Head of caudate nucleus (tissue), 42 donors: ENCODE data around the gene ACTL7A.
"Not testable (repeated sequence)": the region's sequence is repeated elsewhere in the genome, so short reads cannot be mapped to it uniquely, and the experiment has no call there.

ENCODE experiments used
- DNase-seq, 42 donors: peaks; one replicate each; pipeline versions ENCODE4 v3.0.0 to v3.0.0-alpha.2; 2020 to 2021; ENCODE audit warnings: mixed read lengths in 7 of 42
- intact Hi-C: fragments of 100-400 bp; cut with DNase I; formaldehyde crosslinking; loops from one replicate; pipeline ENCODE4 v1.15.0; 2022

ACTL7A gene

DNA sequence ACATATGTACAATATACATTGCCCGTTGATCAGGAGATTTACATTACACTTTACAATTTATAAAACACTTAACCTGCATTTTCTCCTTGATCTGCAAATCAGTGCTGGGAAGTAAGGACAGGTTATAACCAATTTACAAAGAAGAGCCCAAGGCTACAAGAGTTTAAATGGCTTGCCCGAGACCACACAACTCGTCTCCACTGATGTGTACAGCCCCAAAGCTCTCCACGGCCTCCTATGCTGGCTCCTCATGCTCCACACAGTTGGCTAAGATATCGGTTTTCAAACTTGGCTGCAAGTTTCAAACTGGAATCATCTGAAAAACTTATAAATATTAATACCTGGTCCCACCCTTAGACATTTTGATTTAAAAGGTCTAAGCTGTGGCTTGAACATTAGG lies 16.6 kb upstream of the ACTL7A start:
- no peak for DNase-seq
- intact Hi-C loops: no loop called here

DNA sequence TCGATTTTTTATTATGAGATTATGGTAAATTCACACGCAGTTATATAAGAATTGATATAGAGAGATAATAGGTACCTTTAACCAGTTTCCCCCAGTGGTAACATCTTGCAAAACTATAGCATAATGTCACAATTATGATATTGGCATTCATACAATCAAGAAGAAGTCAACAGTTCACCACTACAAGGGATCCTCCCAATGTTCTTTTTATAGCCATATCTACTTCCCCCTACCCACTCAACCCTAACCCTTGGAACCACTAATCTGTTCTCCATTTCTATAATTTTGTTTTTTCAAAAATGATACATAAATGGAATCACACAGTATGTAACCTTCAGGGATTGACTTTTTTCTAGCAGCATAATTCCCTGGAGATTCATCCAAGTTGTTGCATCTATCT lies 16.1 kb upstream of the ACTL7A start:
- no peak for DNase-seq
- intact Hi-C loops: no loop called here

DNA sequence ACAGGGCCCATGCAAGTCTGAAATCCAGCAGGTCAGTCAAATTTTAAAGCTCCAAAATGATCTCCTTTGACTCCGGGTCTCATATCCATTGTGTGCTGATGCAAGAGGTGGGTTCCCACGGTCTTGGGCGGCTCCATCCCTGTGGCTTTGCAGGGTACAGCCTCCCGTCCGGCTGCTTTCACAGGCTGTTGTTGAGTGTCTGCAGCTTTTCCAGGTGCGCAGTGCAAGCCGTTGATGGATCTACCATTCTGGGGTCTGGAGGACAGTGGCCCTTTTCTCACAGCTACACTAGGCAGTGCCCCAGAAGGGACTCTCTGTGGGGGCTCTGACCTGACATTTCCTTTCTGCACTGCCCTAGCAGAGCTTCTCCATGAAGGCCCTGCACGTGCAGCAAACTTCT lies 13.8 kb upstream of the ACTL7A start:
- DNase-seq, intact Hi-C loops: not testable (repeated sequence)

DNA sequence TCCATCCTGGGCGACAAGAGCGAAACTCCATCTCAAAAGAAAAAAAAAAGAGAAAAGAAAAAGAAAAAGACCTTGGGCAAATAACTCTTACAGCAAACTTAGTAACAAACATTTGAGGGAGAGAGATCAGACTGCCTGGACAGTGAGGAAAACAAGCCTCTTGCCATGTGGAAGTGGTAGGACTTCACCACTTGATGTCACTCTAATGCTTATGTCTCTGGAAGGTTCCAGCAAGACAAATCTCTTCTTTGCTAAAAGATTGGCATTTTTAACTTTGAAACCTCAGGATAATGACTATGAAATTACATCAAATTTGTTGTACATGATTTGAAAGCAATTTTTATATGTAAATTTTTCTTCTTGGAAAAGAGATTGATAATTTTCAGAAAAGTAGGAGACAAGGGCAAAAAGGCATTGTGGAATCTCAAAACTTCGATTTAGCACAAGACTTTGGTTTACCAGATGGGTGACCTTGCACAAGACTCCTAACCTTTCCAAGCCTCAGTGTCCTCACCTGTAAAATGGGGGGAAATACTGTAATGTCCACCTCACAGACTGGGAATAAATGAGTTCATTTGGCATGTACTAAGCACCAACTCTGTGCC lies 11.7 kb upstream of the ACTL7A start:
- intact Hi-C loops: no loop called here
- DNase-seq: peak in 2 of 42 donors; percentile 7 to 8

DNA sequence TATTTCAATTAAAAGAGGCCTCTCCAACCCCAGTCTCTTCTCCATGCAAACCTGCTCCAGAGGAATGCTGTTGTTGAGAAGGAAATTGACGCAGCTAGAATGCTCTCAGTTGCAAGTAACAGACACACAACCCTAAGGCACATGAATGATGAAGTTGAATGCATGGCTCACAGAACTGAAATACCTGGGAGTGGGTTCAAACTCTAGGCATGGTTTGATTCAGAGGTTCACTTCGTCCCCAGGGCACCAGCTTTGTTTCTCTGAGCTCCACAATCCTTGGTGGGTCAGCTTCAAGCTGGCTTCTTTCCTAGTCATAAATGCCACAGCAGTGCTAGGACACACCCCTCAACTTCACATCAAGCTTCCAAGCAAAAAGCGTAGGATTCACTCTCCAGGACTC lies 10.9 kb upstream of the ACTL7A start:
- no peak for DNase-seq
- intact Hi-C loops: no loop called here

DNA sequence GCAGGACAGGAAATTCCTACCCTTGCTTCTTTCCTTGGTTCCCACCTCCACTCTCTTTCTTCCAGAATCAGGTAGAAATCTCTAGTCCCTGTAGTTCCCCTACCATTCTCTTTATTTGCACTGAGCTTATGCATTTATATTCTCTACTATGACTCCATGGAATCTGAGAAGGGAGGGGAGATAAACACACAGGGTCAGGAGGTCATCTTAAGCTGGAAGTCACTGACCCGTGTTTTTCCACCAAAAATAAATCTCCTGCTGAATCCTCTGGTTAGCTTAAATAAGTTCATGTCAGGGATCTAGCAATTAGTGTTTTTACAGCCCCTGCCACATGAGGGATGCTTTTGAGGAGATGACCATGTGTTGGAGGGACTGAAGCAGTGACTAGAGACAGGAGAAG lies 10.0 kb upstream of the ACTL7A start:
- intact Hi-C loops: no loop called here
- DNase-seq: no peak

DNA sequence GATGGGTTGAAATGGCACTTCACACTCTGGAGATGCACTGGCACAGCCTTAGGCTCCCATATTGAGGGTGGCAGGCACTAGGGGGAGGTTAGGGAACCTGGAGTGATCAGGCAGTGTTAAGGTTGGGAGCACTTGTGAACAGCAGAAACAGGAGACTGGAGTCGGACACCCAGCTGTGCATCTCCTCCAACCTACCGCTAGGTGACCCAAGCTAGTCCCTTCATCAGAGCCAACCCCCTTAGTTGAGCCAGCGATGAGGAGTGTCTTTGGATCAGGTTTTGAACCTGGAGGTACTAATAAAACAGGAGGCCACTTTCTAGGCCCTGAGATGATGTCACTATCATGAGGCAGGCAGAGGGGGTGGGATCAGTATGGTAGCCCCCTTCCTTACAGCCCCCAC lies 8.0 kb upstream of the ACTL7A start:
- DNase-seq: no peak
- intact Hi-C loops: no loop called here

DNA sequence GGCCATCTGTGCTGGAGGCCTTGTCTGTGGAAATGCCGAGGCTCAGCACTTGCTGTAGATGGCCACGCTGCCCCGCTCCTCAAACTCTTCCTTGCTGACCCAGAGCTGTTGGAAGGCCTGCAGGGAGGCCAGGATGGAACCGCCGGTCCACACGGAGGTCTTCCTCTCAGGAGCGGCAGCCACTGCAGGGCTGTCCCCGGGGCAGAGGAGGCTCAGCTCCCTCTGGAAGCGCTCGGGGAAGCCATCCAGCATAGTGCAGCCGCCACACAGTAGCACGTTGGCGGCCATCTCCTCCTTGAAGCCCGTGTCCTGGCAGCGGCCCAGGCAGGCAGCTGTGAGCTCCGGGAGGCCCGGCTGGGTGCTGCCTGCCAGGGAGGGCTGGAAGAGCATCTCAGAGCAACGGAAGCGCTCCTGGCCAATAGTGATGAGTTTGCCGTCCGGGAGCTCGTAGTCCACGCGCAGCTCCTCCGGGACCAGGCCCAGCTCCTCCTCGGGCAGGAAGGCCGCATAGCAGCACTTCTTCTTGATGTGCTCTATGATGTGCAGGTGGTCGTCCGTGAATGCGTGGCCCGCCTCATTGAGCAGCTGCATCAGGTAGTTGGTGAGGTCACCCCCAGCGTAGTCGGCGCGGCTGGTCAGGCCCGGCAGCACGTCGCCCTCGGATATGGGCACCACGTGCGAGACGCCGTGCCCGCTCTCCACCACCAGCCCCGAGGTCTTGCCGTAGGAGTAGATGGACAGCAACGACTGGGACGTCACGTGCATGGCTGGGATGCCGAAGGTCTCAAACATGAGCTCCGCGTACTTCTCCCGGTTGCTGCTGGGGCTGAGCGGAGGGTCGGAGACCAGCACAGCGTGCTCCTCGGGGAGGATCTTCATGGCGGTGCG lies 7.2 kb upstream of the ACTL7A start:
- intact Hi-C loops: no loop called here
- DNase-seq: peak in 26 of 42 donors; percentile 7 to 56 (median 26)

DNA sequence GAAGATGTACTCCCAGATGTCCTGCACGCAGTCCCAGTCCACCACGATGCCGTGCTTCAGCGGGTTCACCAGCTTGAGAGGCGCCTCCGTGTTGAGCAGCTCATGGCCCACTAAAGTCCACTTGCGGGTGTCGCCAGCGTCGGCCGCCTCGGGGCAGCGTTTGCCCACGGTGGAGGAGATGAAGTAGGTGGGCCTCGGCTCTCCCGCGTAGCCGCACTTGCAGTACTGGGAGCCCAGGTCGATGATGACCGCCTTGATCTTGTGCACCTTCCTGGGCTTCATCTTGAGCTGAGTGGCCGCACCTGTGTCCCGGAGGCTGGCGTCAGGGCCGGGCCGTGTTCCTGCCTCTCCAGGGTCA lies 6.6 kb upstream of the ACTL7A start:
- intact Hi-C loops: no loop called here
- no peak for DNase-seq

DNA sequence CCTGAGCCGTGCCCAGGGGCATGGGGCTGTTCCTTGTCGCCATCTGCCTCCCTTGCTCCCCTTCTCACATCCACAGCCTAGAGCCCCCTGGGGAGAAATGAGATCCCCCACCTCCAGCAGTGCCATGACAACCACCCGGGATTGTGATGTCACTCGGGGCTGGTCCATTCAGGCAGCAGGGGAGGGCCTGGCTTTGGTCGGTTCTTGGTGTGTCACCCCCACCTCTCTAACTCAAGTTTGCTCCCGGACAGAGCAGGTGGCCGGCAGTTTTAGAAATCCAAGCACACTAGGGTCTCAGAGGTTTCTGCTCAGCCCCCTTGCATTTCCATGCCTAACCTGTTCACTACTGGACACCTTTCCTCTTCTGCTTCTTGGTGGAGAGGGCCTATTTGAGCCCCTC lies 6.2 kb upstream of the ACTL7A start, which contains the start of gene ACTL7B:
Gene ACTL7B, minus strand, starts transcription at position 99 of the 400 bp plus-strand sequence. Its CDS starts 56 bp downstream, at position 43.
- intact Hi-C loops: no loop called here
- DNase-seq: no peak

DNA sequence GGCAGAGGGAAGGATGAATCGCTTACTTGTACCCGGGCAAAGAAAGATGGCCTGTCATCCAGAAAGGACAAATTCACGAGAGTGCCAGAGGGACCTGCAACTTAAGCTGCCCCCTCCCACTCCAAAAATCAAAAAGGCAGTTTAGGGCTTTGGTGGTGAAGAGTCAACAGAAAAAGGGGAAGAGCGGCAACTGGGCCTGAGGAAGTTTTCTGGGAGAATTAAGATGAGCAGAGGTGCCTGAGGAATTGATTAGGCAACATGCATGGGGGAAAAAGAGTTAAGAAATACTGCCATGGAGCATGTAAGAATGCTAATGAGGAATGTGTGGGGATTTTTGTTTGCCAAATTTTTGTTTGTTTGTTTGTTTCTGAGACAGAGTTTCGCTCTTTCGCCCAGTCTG lies 4.5 kb upstream of the ACTL7A start:
- DNase-seq: no peak
- intact Hi-C loops: no loop called here

DNA sequence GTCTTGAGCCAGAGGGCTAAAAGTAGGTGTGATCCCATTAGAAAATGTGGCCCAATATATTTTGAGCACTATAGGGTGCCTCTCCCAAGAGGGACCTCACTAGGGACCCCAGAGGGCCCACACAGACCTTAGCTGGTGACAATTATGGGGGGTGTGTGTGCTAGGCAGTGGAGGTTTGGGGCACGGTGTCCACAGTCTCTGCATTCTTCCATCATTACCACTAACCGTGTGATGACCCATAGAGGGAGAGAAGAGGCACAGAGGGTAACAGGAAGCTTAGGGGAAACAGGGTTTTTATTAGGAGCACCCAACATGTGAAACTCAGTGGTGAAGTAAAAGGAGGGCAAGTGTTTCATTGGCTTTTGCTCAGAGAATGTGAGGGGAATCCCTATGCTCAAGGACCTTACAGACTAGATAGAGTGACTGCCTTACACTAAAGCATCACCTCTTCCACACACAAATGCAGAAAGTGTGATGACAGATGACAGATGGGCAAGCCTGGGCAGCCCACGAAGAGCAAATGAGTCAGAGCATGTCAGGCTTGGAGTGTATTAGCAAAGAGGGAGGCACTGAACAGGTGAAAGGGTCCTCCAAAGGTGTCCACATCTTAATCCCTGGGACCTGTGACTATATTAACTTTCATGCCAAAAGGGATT lies 2.5 kb upstream of the ACTL7A start:
- no peak for DNase-seq
- intact Hi-C loops: no loop called here

DNA sequence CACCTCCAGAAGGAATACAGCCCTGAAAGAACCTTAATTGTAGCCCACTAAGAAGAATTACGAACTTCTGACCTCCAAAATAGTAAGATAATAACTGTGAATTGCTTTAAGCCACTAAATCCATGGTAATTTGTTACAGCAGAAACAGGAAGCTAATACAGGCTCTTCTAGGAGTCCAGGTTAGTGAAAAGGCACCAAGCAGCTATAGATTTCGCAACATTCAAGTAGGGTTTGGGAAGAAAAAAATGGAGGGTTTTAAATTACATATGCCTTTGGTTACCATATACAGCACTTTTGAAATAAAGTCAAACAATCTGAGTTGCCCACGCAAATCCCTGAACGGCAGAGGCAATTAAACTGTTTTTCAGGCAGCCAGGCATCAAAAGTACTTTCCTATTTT lies 1.7 kb upstream of the ACTL7A start:
- no peak for DNase-seq
- intact Hi-C loops: no loop called here

DNA sequence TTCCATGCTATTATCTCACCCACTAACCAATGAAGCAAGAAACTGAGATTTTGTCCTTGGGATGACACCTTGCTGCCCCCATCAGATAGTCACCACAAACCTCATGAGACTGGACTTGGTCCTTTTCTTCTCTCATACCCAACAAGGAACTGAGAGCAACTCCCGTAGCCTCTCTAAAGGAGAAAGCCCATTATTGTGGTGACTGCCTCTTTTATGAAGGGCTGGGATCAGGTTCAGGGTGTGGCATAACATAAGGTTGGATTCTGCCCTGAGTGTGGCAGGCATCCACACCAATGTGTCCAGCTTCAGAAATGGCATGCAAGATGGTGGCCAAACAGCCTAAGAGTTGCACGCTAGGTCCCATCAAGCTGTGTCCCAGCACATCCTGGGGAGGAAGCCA lies 1.3 kb upstream of the ACTL7A start:
- DNase-seq: no peak
- intact Hi-C loops: no loop called here

DNA sequence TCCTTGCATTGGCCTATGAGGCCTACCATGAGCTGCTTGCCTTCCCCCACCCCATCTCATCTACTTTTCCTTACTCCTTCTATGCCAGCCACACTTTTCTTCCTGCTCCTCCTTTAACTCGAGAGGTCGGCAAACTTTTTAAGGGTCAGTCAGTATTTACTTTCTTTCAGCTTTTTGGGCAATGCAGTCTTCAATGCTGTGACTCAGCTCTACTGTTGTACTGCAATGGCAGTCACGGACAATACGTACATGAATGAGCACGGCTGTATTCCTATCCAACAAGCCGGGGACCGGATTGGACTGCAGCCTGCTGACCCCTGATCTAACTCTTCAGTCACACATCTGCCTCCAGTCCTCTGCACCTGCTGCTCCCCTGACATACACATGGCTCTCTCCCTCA lies 602 bp upstream of the ACTL7A start:
- intact Hi-C loops: no loop called here
- no peak for DNase-seq

DNA sequence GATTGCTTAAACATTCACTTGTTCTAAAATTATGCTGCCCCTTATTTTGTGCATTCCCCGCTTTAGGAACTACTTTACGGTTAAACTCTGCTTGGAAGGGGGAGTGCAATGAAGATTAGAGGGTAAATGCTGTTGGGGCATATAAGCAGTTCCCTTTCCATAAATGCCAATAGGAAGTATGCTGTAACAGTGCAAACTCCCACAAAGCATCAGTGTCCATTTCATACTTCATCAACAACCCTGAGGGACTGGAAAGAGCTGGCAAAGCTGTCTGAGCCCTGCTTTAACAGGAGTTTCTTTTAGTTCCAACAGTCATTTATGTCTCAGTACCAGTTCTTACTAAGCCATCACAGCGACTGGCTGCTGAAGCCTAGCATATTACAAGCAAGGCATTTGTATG lies 1.8 kb downstream of the ACTL7A start:
- no peak for DNase-seq
- intact Hi-C loops: no loop called here

DNA sequence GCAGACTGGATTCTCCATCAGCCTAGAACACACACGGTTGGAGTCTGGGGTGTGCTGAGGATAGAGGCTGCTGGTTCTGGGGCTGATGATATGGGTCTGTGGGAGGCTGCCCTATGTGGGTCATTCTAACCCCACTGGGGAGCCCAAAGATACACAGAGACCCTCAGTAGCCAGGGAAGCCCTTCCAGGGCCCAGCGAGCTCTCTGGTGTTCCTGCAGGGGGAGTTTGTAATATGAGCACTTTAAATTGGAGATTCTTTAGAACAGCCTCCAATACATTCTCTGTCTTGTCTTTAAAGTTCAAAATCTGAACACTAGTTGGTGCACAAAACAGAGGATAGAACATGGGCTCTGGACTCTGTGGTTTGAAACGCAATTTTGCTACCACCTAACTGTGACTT lies 2.4 kb downstream of the ACTL7A start:
- DNase-seq: no peak
- intact Hi-C loops: no loop called here

DNA sequence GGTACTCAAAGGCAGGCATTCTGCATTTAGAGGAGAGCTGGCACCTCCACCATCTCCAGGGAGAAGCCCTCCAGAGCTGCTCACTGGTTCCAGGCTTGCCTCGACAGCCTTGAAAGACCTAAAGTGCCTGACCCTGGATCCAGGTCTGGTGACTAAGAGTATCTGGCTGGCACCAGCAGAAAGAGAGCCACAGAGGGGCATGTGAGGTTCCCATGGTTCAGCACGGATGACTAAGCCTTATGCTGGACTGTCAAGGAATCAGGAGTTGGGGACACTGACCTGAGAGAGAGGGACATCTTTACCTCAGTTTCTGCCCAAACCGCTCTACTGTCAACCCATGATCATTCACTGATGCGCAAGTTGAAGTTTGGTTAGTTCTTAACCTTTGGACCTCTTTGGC lies 3.0 kb downstream of the ACTL7A start:
- intact Hi-C loops: no loop called here

DNA sequence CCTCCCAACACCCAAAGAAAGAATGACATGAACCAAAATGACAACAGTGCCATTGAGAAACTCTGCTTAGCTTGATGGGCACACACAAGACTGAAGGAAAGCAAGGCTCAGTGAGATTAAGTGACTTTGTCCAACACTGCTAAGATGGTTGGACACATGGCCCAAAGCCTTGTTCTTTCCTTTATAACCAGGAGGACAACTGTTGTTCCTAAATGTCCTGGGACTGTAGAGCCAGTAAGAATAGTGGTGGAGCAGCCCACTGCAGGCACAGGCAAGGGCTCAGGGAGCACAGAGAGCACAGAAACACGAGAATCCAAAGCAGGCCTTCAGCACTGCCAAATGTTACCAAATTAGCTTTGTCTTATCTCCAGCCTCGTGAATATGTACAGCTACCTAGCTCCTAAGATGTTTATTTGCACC lies 3.9 kb downstream of the ACTL7A start:
- intact Hi-C loops: no loop called here
- DNase-seq: no peak

More for the DNA sequence above, 3.0 kb downstream of the ACTL7A start:
- no peak for DNase-seq

DNA sequence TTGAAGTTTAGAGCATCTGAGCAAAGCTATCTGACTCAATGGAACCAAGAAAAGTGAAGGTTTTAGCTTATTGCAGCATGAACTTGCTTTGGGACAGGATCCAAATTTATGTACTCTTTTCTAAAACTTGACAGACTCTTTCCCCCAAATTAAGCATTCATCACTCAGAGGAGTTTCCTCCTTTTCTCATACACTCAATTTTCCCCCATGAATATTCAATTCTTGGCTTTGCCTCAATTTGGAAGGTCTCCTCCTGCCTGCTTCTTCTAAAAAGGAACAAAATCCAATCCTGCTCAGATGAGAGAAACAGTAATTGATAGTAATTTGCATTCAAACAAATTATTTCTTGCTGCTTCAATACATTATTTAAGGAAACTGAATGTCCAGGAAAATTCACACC lies 5.0 kb downstream of the ACTL7A start:
- intact Hi-C loops: no loop called here
- DNase-seq: no peak
